Hepatocyte (in vitro differentiated cells): Measurements from ENCODE around the gene SORCS2.

Source experiments
- CTCF ChIP-seq: fragments of 200-600 bp; sonication (generic); IDR thresholded peaks from 2 replicates; pipeline ENCODE4 v1.5.1; 2016; ENCODE audit warnings: antibody characterized with exemption, mild to moderate bottlenecking; ENCODE audit not compliant: poor library complexity
- EZH2 ChIP-seq: fragments of 200-600 bp; sonication (generic); IDR thresholded peaks from 2 replicates; pipeline ENCODE4 v1.6.1; 2016; ENCODE audit warnings: antibody characterized with exemption, mild to moderate bottlenecking, borderline replicate concordance

DNA sequence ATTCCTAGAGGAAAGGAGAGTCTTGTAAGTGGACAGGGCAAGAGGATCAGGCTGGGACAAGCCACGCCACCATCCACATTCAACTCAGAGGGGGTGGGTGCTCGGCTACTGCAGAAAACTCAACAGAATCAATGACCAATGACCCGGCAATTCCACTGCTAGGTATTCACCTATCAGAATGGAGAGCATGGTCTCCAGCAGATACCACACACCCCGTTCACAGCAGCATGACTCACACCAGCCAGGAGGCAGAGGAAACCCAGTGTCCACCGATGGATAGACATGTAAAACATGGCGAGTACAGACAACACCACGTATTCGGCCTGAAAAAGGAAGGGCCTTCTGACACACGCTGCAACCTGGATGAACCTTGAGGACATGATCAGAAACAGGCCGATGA, 571.5 kb downstream of the SORCS2 start:
- no peak for TF ChIP-seq CTCF
- TF ChIP-seq EZH2: no peak
